ENCODE measurements around the gene S100A4.
A peak's percentile ranks its signal among the peaks of the same experiment; 100 is the strongest.
"Not testable (repeated sequence)": the region's sequence is repeated elsewhere in the genome, so short reads cannot be mapped to it uniquely, and the experiment has no call there.

The S100A4 gene

DNA sequence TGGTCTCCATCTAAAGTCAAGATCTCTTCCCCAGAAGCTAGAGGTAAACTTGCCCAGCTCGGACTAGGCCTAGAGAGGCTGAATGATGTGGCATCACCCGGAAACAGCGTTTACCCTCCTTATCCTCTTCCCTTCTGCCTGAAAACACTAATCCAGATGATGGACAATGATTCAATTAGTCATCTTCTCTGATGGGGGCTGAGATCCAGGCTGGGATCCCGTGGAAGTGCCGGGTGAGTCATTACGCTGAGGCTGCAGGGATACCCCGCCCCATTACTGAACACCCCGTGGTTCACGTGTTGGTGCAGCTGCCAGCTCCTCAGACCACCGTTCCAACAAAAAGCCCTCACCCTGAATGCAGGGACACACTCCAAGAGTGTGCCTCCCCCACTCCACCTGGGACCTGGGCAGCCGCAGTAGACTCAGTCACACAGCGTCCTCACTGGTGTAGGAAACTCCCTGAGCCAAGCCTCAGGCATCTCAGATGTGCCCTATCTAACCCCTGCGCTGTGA lies 11.9 kb downstream of the S100A4 start:
- DNase-seq (ENCODE audit: low spot score), result no peak

- DNase-seq (ENCODE audit: low spot score), result peak; percentile 79
Observed at GRCh38 chr1:153532769-153533599, 12.6 kb downstream of the S100A4 start.

GRCh38 chr1:153532181-153532580 lies 13.4 kb downstream of the S100A4 start:
- no peak for DNase-seq (ENCODE audit: low spot score)

DNA sequence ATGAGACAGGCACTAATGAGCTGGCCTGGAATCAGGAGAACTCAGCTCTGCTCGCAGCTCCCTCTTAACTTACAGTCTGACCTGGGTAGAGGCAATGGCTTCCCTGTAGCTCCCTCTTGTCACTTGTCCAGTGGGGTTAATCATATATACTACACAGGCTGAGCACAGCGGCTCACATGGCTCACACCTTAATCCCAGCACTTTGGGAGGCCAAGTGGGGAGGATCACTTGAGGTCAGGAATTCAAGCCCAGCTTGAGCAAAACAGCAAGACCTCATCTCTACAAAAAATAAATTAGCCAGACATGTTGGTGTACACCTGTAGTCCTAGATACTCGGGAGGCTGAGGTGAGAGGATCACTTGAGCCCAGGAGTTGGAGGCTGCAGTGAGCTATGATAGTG lies 14.0 kb downstream of the S100A4 start:
- DNase-seq (ENCODE audit: low spot score), result no peak

GRCh38 chr1:153527683-153528040 lies 17.9 kb downstream of the S100A4 start:
- no peak for DNase-seq (ENCODE audit: low spot score)

DNA sequence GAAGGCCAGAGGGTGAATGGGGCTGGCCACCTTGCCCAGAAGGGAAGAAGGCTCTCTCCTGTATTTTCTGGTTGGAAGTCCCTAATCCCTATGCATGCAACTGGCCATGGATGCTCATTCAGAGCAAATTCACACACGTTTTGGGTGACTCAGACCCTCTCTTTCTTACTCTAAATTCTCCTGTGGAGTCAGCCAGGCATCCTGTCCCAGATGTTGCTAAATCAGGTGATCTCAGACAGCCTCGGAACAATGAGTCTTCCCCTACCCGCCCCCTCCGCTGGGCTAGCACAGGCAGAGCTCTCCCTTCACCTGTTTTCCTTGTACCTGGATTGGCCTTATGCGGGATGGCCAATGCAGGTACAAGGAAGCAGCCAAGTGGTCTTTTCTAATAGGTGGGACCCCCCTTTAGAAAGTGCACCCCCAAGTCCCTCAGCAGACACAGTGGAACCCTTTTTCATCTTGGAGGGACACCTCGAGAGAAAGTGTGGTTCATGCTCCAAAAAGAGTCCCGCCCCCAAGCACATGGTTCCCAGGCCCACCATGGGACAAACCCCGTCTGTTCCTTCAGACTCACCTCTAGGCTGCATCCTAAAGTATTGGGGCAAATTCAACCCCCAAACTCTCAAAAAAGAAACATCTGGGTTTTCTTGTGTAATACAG lies 18.5 kb downstream of the S100A4 start:
- no peak for DNase-seq (ENCODE audit: low spot score)

- no peak for DNase-seq (ENCODE audit: low spot score)
Observed at GRCh38 chr1:153526132-153526543, 19.5 kb downstream of the S100A4 start.

DNA sequence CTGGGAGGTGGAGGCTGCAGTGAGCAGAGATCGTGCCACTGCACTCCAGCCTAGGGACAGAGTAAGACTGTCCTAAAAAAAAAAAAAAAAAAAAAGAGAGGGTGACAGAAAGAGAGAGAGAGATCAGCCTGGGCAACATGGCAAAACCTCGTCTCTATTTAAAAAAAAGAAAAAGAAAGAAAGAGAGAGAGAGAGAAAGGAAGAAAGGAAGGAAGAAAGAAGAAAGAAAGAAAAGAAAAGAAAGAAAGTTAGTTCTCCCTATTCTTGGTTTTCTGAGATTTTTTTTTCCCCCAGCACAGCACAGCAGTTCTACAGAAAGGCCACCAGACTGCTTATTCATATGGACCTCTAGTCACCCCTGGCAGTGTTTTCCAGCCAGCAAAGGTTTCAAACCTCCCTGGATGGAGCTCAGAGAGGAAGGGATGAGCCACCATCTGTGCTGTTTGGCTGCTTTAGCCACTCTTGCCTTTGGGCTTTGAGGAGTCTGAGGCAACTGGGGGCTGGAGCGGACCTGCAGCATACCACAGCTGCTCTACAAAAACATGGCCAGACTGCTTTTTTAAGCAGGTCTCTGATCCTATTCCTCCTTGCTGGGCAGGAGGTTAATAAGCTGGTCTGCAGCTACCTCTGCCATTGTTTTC lies 20.4 kb downstream of the S100A4 start:
- DNase-seq (ENCODE audit: low spot score), result no peak

DNA sequence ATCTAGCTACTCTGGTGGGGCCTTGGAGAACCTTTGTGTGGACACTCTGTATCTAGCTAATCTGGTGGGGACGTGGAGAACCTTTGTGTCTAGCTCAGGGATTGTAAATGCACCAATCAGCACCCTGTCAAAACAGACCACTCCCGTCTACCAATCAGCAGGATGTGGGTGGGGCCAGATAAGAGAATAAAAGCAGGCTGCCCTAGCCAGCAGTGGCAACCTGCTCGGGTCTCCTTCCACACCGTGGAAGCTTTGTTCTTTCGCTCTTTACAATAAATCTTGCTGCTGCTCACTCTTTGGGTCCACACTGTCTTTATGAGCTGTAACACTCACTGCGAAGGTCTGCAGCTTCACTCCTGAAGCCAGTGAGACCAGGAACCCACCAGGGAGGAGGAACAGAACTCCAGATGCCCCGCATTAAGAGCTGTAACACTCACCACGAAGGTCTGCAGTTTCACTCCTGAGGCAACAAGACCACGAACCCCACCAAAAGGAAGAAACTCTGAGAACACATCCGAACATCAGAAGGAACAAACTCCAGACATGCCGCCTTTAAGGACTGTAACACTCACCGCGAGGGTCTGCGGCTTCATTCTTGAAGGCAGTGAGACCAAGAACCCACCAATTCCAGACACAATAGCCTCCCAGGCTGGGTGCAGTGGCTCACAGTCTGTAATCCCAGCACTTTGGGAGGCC lies 23.1 kb downstream of the S100A4 start:
- not testable (repeated sequence) for DNase-seq (ENCODE audit: low spot score)

DNA sequence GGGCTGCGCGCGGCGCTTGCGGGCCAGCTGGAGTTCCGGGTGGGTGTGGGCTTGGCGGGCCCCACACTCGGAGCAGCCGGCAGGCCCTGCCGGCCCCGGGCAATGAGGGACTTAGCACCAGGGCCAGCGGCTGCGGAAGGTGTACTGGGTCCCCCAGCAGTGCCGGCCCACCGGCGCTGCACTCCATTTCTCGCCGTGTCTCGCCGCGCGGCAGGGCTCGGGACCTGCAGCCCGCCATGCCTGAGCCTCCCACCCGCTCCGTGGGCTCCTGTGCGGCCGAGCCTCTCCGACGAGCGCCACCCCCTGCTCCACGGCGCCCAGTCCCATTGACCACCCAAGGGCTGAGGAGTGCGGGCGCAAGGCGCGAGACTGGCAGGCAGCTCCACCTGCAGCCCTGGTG lies 23.8 kb downstream of the S100A4 start:
- not testable (repeated sequence) for DNase-seq (ENCODE audit: low spot score)

GRCh38 chr1:153520818-153521476 lies 24.7 kb downstream of the S100A4 start:
- no peak for DNase-seq (ENCODE audit: low spot score)

GRCh38 chr1:153520137-153520691 lies 25.4 kb downstream of the S100A4 start:
- not testable (repeated sequence) for DNase-seq (ENCODE audit: low spot score)

DNA sequence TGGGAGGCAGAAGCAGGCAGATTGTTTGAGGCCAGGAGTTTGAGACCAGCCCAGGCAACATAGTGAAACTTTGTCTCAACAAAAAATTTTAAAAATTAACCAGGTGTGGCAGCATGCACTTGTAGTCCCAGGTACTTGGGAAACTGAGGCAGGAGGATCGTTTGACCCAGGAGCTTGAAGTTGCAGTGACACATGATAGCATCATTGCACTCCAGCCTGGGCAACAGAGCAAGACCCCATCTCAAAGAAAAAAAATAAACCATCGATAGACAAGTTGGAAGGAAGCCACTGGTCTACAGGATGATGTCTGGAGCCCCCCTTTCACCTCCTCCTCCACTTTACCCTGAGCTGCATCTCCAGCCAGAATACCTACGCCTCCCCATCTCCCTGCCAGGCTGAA lies 26.4 kb downstream of the S100A4 start:
- no peak for DNase-seq (ENCODE audit: low spot score)

GRCh38 chr1:153515504-153516394 lies 29.9 kb downstream of the S100A4 start:
- no peak for DNase-seq (ENCODE audit: low spot score)

GRCh38 chr1:153513666-153514065 lies 31.9 kb downstream of the S100A4 start:
- DNase-seq (ENCODE audit: low spot score), result no peak

- DNase-seq (ENCODE audit: low spot score), result no peak
Observed at GRCh38 chr1:153513023-153513422, 32.6 kb downstream of the S100A4 start.

GRCh38 chr1:153510984-153511410 lies 34.6 kb downstream of the S100A4 start:
- DNase-seq (ENCODE audit: low spot score), result peak; percentile 64

DNA sequence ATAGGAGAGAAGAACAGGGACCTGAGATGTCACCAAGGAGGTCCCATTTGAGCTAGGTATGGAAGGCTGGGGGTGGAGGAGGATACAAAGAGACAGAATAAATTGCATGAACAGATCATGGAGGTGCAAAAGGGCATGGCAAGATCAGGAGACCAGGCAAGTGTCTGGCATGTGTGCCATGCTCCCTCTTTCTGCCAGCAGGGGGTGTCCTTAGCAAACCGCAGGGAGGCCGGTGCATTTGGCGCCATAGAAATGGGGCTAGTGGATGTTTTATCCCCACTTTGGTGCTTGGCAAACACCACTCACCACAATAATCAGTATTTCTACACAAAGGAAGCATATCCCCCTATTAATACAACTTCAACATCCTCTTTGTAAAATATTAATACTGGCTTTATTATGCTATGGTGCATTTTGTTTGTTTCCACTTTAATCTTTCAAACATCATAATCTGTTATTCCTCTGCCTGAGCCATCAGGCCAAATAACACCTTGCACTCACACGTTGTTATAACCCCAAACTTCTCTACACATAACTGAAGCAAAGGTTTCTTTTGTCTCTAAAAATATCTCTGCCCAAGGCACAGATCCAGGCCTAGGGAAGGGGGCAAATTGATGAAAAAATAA lies 35.8 kb downstream of the S100A4 start:
- DNase-seq (ENCODE audit: low spot score), result no peak

DNA sequence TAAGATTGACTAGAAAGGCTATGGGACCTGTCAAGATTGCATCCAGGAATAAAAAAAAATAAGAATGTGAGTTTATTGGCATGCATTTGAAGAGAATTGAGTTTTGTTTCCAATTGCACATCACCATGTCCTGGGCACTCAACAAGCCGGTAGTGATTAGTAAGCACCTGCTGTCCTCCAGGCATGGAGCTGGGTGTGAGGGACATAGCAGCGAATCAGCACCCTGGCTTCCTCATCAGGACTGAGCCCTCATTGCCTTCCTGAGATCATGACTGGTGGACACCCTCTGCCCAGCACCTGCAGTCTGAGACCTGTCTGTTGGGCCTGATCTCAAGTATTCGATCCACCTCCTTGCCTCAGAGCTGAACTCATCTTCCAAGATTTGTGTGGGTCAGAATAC lies 36.6 kb downstream of the S100A4 start:
- no peak for DNase-seq (ENCODE audit: low spot score)

Measured in globus pallidus (tissue), 1 donor.